Activated CD4-positive, alpha-beta T cell treated with anti-CD3 and anti-CD28 coated beads for 1 hour (primary cell): ENCODE results near the gene RFPL1.

Experiments
- DNase-seq: peaks from one replicate; pipeline ENCODE4 v3.0.0-alpha.2; 2020

Gene RFPL1

GRCh38 chr22:29443861-29444792, 5.7 kb downstream of the RFPL1 start:
- DNase-seq: no peak

GRCh38 chr22:29445508-29445907, 7.1 kb downstream of the RFPL1 start:
- no peak for DNase-seq

GRCh38 chr22:29447906-29448305, 9.5 kb downstream of the RFPL1 start:
- no peak for DNase-seq

- no peak for DNase-seq
These were observed 11.0 kb downstream of the RFPL1 start for GRCh38 chr22:29449296-29449875.

- no peak for DNase-seq
These were observed 11.8 kb downstream of the RFPL1 start for GRCh38 chr22:29450222-29450621.

- DNase-seq: no peak
These were observed 13.5 kb downstream of the RFPL1 start for GRCh38 chr22:29451863-29452262.

GRCh38 chr22:29454276-29454675, 15.9 kb downstream of the RFPL1 start:
- no peak for DNase-seq

- no peak for DNase-seq
These were observed 17.9 kb downstream of the RFPL1 start for GRCh38 chr22:29456211-29456671.

- DNase-seq: no peak
These were observed 19.3 kb downstream of the RFPL1 start for GRCh38 chr22:29457730-29458129.

GRCh38 chr22:29458551-29458950, 20.2 kb downstream of the RFPL1 start:
- DNase-seq: no peak

GRCh38 chr22:29459773-29460172, 21.4 kb downstream of the RFPL1 start:
- no peak for DNase-seq

GRCh38 chr22:29461263-29461662, 22.9 kb downstream of the RFPL1 start:
- no peak for DNase-seq

GRCh38 chr22:29463629-29464028, 25.2 kb downstream of the RFPL1 start:
- DNase-seq: no peak

GRCh38 chr22:29464581-29464980, 26.2 kb downstream of the RFPL1 start:
- no peak for DNase-seq

GRCh38 chr22:29469755-29470154, 31.4 kb downstream of the RFPL1 start:
- DNase-seq: no peak

GRCh38 chr22:29470159-29470855, 31.9 kb downstream of the RFPL1 start:
- peak; percentile 32 for DNase-seq

- DNase-seq: no peak
These were observed 34.6 kb downstream of the RFPL1 start for GRCh38 chr22:29473001-29473400.

GRCh38 chr22:29475550-29475949, 37.2 kb downstream of the RFPL1 start:
- DNase-seq: no peak

GRCh38 chr22:29476116-29476515, 37.7 kb downstream of the RFPL1 start:
- DNase-seq: no peak

- DNase-seq: no peak
These were observed 39.4 kb downstream of the RFPL1 start for GRCh38 chr22:29477723-29478318.

GRCh38 chr22:29478326-29479276, 40.2 kb downstream of the RFPL1 start:
- no peak for DNase-seq
